ENCODE results near the gene POTEJ.
"Not testable (repeated sequence)": the region's sequence is repeated elsewhere in the genome, so short reads cannot be mapped to it uniquely, and the experiment has no call there.

- not testable (repeated sequence) for TF ChIP-seq CTCF, EZH2 (IDR thresholded peaks at IDR 0.05)
Measured at GRCh38 chr2:130571929-130572328, 39.3 kb upstream of the POTEJ start.
